ENCODE data around the gene DOCK10.

GRCh38 chr2:224813578-224813977, 228.7 kb downstream of the DOCK10 start:
- no peak for TF ChIP-seq CTCF (IDR thresholded peaks at IDR 0.05)
- TF ChIP-seq POLR2A (IDR thresholded peaks at IDR 0.05), result no peak

Measured in suprapubic skin (tissue), 3 donors.